SK-N-SH treated with all-trans-retinoic acid at 6 μM for 48 hours (cell line): ENCODE data around the gene PLA2G4C.

Experiments
- ATAC-seq: fragments of 200-7000 bp; cut with Tn5 transposase; 3 replicates; pipeline ENCODE4 v1.9.1; 2020; ENCODE audit warnings: mild to moderate bottlenecking, moderate library complexity
- BACH2 ChIP-seq: fragments of 250-450 bp; sonication (Bioruptor Pico); IDR thresholded peaks from 2 replicates; pipeline ENCODE4 v1.9.0; 2021; ENCODE audit warnings: mild to moderate bottlenecking, borderline replicate concordance
- CSDC2 ChIP-seq: fragments of 250-450 bp; sonication (Bioruptor Pico); IDR thresholded peaks from 2 replicates; pipeline ENCODE4 v1.5.0; 2020; ENCODE audit warnings: mild to moderate bottlenecking, moderate library complexity
- ESRRG ChIP-seq: fragments of 250-450 bp; sonication (Bioruptor Pico); IDR thresholded peaks from 2 replicates; pipeline ENCODE4 v1.6.1; 2021; ENCODE audit warnings: mild to moderate bottlenecking
- GLIS3 ChIP-seq: fragments of 250-450 bp; sonication (Bioruptor Pico); IDR thresholded peaks from 2 replicates; pipeline ENCODE4 v1.5.0; 2020; ENCODE audit warnings: mild to moderate bottlenecking, moderate library complexity
- POU6F1 ChIP-seq: fragments of 250-450 bp; sonication (Bioruptor Pico); IDR thresholded peaks from 2 replicates; pipeline ENCODE4 v1.8.0; 2021; ENCODE audit warnings: low read depth, mild to moderate bottlenecking, moderate library complexity, borderline replicate concordance
- PPARA ChIP-seq: fragments of 250-450 bp; sonication (Bioruptor Pico); IDR thresholded peaks from 2 replicates; pipeline ENCODE4 v1.5.0; 2020; ENCODE audit warnings: mild to moderate bottlenecking, borderline replicate concordance
- RARB ChIP-seq: fragments of 250-450 bp; sonication (Bioruptor Pico); IDR thresholded peaks from 2 replicates; pipeline ENCODE4 v1.8.0; 2021; ENCODE audit warnings: mild to moderate bottlenecking, moderate library complexity
- TCF4 ChIP-seq: fragments of 250-450 bp; sonication (Bioruptor Pico); IDR thresholded peaks from 2 replicates; pipeline ENCODE4 v1.8.0; 2021; ENCODE audit warnings: mild to moderate bottlenecking, moderate library complexity, borderline replicate concordance
- TOX ChIP-seq: fragments of 250-450 bp; sonication (Bioruptor Pico); IDR thresholded peaks from 2 replicates; pipeline ENCODE4 v1.8.0; 2021; ENCODE audit warnings: mild to moderate bottlenecking, moderate library complexity, borderline replicate concordance
- ZC3H10 ChIP-seq: fragments of 250-450 bp; sonication (Bioruptor Pico); IDR thresholded peaks from 2 replicates; pipeline ENCODE4 v1.5.1; 2021; ENCODE audit warnings: mild to moderate bottlenecking, moderate library complexity
- ZFP3 ChIP-seq: fragments of 250-450 bp; sonication (Bioruptor Pico); IDR thresholded peaks from 2 replicates; pipeline ENCODE4 v1.5.0; 2020; ENCODE audit warnings: mild to moderate bottlenecking, moderate library complexity
- ZFP30 ChIP-seq: fragments of 450-650 bp; formaldehyde crosslinking; IDR thresholded peaks from 2 replicates; pipeline ENCODE4 v1.5.0; 2022; ENCODE audit warnings: mild to moderate bottlenecking, moderate library complexity
- ZNF70 ChIP-seq: fragments of 450-650 bp; formaldehyde crosslinking; IDR thresholded peaks from 2 replicates; pipeline ENCODE4 v1.5.0; 2020; ENCODE audit warnings: mild to moderate bottlenecking, moderate library complexity
- ZNF8 ChIP-seq: fragments of 450-650 bp; formaldehyde crosslinking; IDR thresholded peaks from 2 replicates; pipeline ENCODE4 v1.5.0; 2020; ENCODE audit warnings: mild to moderate bottlenecking, moderate library complexity
- TF ChIP-seq, protein P1 (sequence below): fragments of 250-450 bp; sonication (Bioruptor Pico); IDR thresholded peaks from 2 replicates; pipeline ENCODE4 v1.5.1; 2020; ENCODE audit warnings: low read depth, mild to moderate bottlenecking, moderate library complexity
- TF ChIP-seq, protein P2 (sequence below): fragments of 250-450 bp; sonication (Bioruptor Pico); IDR thresholded peaks from 2 replicates; pipeline ENCODE4 v1.5.0; 2020; ENCODE audit warnings: mild to moderate bottlenecking, moderate library complexity
- TF ChIP-seq, protein P3 (sequence below): fragments of 250-450 bp; sonication (Bioruptor Pico); IDR thresholded peaks from 2 replicates; pipeline ENCODE4 v1.8.0; 2020; ENCODE audit warnings: mild to moderate bottlenecking, moderate library complexity, borderline replicate concordance

The PLA2G4C gene

DNA sequence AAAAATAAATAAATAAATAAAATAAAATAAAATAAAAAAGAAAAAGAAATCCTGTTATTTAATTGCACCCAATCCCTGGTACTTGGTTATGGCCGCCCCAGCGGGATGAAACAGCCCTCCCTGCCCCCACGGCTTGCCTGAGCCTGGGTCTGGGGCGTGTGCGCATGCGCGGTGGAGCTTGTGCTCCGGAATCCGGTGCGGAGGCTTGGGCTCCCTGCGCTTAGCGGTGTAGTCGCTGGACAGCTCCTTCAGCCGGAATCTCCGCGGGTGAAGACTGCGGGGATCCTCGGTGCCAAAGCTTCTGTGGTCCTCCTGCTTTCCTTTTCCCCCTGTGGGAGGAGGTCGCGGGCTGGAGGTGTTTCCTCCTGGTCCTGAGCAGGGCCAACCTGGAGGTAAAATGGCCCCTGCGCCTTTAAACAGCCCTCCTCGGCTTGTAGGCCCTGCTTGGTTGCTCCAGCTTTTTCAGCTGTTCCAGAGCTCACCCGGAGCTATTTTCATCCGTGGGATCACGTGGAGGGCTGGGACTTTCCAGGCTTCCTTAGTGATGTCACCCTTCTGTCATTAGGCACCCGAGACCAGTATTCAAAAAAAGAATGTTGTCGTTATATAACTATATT, at the start of gene PLA2G4C:
Gene PLA2G4C, minus strand, starts transcription at position 468 of the 617 bp plus-strand sequence. CDS start 4,288 bp downstream, outside the sequence.
- TF ChIP-seq ESRRG (CRISPR knock-in tag), result 0 out of 2 replicates have a peak, but pooled peaks have one; percentile 15
- no peak for TF ChIP-seq ZFP30 (CRISPR knock-in tag)
- TF ChIP-seq GLIS3, result no peak
- ATAC-seq, result peak; percentile 77

DNA sequence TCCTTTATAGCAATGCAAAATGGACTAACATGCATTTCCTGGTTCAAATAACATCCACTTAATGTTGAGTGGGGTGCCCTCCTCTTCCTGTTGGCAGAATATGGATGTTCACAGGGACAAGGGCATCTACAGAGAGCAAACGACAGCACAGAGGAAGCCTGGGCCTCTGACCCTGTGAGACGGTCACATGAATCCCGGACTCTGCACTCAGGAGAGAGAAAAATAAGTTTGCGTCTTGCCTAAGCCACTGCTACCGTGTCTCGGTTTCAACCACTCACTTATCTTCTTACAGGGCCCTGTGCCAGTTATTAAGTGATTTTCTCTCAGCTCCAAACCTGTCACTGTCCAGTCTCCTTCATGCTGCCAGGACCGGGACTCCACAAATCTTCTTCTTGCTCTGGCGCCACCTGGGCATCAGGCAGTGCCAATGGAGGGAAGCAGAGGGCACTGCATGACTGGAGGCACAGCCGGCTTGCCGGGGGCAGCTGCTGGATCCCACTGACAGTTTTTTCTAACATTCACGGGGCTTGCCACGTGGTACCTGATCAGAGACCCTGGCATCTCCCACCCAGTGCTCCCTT, 47.7 kb upstream of the PLA2G4C start:
- TF ChIP-seq TCF4 (CRISPR knock-in tag) (no peak), RARB (CRISPR knock-in tag) (no peak), ZFP3 (CRISPR knock-in tag) (no peak), ZC3H10 (no peak), TOX (no peak), ESRRG (CRISPR knock-in tag) (no peak), ZNF70 (CRISPR knock-in tag) (no peak), CSDC2 (no peak), BACH2 (no peak), ZNF8 (CRISPR knock-in tag) (no peak)
- TF ChIP-seq, protein P1, sequence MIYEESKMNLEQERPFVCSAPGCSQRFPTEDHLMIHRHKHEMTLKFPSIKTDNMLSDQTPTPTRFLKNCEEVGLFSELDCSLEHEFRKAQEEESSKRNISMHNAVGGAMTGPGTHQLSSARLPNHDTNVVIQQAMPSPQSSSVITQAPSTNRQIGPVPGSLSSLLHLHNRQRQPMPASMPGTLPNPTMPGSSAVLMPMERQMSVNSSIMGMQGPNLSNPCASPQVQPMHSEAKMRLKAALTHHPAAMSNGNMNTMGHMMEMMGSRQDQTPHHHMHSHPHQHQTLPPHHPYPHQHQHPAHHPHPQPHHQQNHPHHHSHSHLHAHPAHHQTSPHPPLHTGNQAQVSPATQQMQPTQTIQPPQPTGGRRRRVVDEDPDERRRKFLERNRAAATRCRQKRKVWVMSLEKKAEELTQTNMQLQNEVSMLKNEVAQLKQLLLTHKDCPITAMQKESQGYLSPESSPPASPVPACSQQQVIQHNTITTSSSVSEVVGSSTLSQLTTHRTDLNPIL (CRISPR knock-in tag), result no peak
- TF ChIP-seq, protein P2, sequence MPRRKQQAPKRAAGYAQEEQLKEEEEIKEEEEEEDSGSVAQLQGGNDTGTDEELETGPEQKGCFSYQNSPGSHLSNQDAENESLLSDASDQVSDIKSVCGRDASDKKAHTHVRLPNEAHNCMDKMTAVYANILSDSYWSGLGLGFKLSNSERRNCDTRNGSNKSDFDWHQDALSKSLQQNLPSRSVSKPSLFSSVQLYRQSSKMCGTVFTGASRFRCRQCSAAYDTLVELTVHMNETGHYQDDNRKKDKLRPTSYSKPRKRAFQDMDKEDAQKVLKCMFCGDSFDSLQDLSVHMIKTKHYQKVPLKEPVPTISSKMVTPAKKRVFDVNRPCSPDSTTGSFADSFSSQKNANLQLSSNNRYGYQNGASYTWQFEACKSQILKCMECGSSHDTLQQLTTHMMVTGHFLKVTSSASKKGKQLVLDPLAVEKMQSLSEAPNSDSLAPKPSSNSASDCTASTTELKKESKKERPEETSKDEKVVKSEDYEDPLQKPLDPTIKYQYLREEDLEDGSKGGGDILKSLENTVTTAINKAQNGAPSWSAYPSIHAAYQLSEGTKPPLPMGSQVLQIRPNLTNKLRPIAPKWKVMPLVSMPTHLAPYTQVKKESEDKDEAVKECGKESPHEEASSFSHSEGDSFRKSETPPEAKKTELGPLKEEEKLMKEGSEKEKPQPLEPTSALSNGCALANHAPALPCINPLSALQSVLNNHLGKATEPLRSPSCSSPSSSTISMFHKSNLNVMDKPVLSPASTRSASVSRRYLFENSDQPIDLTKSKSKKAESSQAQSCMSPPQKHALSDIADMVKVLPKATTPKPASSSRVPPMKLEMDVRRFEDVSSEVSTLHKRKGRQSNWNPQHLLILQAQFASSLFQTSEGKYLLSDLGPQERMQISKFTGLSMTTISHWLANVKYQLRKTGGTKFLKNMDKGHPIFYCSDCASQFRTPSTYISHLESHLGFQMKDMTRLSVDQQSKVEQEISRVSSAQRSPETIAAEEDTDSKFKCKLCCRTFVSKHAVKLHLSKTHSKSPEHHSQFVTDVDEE (CRISPR knock-in tag), result no peak
- TF ChIP-seq, protein P3, sequence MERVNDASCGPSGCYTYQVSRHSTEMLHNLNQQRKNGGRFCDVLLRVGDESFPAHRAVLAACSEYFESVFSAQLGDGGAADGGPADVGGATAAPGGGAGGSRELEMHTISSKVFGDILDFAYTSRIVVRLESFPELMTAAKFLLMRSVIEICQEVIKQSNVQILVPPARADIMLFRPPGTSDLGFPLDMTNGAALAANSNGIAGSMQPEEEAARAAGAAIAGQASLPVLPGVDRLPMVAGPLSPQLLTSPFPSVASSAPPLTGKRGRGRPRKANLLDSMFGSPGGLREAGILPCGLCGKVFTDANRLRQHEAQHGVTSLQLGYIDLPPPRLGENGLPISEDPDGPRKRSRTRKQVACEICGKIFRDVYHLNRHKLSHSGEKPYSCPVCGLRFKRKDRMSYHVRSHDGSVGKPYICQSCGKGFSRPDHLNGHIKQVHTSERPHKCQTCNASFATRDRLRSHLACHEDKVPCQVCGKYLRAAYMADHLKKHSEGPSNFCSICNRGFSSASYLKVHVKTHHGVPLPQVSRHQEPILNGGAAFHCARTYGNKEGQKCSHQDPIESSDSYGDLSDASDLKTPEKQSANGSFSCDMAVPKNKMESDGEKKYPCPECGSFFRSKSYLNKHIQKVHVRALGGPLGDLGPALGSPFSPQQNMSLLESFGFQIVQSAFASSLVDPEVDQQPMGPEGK (CRISPR knock-in tag), result no peak

DNA sequence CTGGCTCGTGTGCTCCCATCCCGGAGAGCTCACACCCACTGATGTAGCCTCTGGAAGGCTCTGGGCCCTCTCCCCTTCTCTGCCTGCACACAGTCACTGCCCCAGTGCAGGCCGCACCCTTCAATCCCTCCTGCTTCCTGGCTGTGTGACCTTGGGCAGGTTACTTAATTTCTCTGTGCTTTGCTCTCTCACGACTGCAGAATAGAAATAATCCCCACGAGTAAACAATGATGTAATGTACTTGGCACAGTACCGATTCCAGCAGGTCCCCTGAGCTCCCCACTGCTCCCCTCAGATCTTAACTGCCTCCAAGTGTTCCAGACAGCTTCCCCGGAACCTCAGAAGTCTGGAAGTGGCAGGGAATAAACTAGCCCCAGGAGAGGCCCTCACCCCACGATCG, 43.4 kb upstream of the PLA2G4C start:
- TF ChIP-seq, protein P3 (CRISPR knock-in tag), result no peak
- TF ChIP-seq ZFP3 (CRISPR knock-in tag) (no peak), TOX (no peak), ZNF70 (CRISPR knock-in tag) (no peak), POU6F1 (no peak), PPARA (no peak)
- TF ChIP-seq, protein P2 (CRISPR knock-in tag), result no peak
- TF ChIP-seq, protein P1 (CRISPR knock-in tag), result no peak
- no peak for ATAC-seq

More for the DNA sequence above, 47.7 kb upstream of the PLA2G4C start:
- ATAC-seq, result no peak
